GM06990 (cell line): Measurements from ENCODE around the gene BAHCC1.

Source experiments
- DNase-seq: peaks from one replicate; pipeline ENCODE4 v3.0.0-alpha.2; 2011; ENCODE audit not compliant: insufficient read length; ENCODE audit errors: extremely low read depth
- H3K27me3 ChIP-seq: replicated peaks from 2 replicates; pipeline ENCODE4 v1.6.0; 2011; ENCODE audit warnings: low read length; ENCODE audit not compliant: control insufficient read depth, insufficient read depth
- H3K36me3 ChIP-seq: 2 replicates; pipeline ENCODE4 v1.5.1; 2011; ENCODE audit warnings: low read length; ENCODE audit not compliant: control insufficient read depth, insufficient read depth
- H3K4me3 ChIP-seq: replicated peaks from 2 replicates; pipeline ENCODE4 v1.5.1; 2011; ENCODE audit warnings: low read depth, mild to moderate bottlenecking, control low read depth, low read length
- TF ChIP-seq, protein P1 (sequence below): IDR thresholded peaks from 2 replicates; pipeline ENCODE4 v1.5.1; 2011; ENCODE audit warnings: low read length, control low read depth, mild to moderate bottlenecking, inconsistent platforms; ENCODE audit not compliant: insufficient read depth, poor library complexity, severe bottlenecking

The BAHCC1 gene

DNA sequence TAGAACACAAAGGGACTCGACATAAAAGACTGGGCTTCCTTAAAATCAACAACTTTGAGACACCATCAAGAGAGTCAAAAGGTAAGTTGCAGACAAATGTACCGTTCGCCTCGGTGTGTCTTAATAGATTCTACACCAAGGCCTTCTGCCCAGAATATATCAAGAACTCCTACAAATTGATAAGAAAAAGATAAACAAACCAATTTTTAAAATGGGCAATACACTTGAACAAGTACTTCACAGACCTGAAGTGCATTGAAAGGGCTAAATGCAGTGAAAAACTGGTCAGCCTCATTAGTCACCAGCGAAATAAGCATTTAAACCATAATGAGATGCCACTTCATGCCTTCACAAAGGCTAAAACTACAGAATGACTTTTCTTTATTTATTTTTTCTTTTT is 20.4 kb upstream of the BAHCC1 start:
- Histone ChIP-seq H3K4me3 (no peak overlapping the region), H3K27me3 (no peaks in the 10 kb centered on the region; the same call in 1 of the 2 replicates), H3K36me3 (no peaks in the 10 kb centered on the region)
- TF ChIP-seq, protein P1, sequence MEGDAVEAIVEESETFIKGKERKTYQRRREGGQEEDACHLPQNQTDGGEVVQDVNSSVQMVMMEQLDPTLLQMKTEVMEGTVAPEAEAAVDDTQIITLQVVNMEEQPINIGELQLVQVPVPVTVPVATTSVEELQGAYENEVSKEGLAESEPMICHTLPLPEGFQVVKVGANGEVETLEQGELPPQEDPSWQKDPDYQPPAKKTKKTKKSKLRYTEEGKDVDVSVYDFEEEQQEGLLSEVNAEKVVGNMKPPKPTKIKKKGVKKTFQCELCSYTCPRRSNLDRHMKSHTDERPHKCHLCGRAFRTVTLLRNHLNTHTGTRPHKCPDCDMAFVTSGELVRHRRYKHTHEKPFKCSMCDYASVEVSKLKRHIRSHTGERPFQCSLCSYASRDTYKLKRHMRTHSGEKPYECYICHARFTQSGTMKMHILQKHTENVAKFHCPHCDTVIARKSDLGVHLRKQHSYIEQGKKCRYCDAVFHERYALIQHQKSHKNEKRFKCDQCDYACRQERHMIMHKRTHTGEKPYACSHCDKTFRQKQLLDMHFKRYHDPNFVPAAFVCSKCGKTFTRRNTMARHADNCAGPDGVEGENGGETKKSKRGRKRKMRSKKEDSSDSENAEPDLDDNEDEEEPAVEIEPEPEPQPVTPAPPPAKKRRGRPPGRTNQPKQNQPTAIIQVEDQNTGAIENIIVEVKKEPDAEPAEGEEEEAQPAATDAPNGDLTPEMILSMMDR, result no peak
- no peak for DNase-seq

- H3K27me3 ChIP-seq, result no peaks in the 10 kb centered on the region; the same call in 1 of the 2 replicates
- no peak for DNase-seq
- TF ChIP-seq, protein P1, result no peak
- H3K4me3 ChIP-seq, result no peak overlapping the region
- H3K36me3 ChIP-seq, result no peaks in the 10 kb centered on the region
These were observed 18.1 kb upstream of the BAHCC1 start for GRCh38 chr17:81376946-81377714.

- no peak for DNase-seq
- Histone ChIP-seq H3K4me3 (no peak overlapping the region), H3K27me3 (no peaks in the 10 kb centered on the region; the same call in 1 of the 2 replicates), H3K36me3 (no peaks in the 10 kb centered on the region)
- TF ChIP-seq, protein P1, result no peak
These were observed 16.2 kb upstream of the BAHCC1 start for GRCh38 chr17:81378941-81379511.

GRCh38 chr17:81379523-81379942 is 15.7 kb upstream of the BAHCC1 start:
- no peaks in the 10 kb centered on the region for H3K36me3 ChIP-seq
- no peak for DNase-seq
- no peak overlapping the region for H3K4me3 ChIP-seq
- H3K27me3 ChIP-seq, result no peaks in the 10 kb centered on the region; the same call in 1 of the 2 replicates
- TF ChIP-seq, protein P1, result no peak

DNA sequence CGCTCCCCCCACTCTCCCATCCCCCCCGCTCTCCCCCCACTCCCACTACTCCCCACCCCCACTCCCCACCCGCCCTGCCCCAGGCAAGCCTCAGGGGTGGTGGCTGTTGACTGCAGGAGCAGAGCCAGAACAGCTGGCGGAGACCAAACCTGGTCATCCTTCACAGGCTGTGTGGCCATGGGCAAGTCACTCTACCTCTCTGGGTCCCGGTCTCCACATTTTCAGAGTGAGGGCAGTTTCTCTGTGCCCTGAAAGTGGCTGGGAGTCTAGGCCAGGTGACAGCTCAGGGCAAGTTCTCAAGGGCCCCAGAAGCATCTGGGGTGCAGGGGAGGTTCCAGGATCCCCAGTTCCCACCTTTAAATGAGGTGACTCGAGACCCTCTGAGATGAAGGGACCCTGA is 15.1 kb upstream of the BAHCC1 start:
- DNase-seq, result no peak
- Histone ChIP-seq H3K27me3 (no peaks in the 10 kb centered on the region; the same call in 1 of the 2 replicates), H3K36me3 (no peaks in the 10 kb centered on the region), H3K4me3 (no peak overlapping the region)
- TF ChIP-seq, protein P1, result no peak
